Lung (tissue), 16 donors: ENCODE data around the gene ANKRD42. TPM values are rescaled to one million over a fixed set of nuclear protein-coding genes. Genes with fewer than 3 reads are reported as not detected.
A peak's percentile ranks its signal among the peaks of the same experiment; 100 is the strongest.

Experiments
- ATAC-seq: fragments of 200-7000 bp; cut with Tn5 transposase; one replicate; pipeline ENCODE4 v1.9.1; 2020; ENCODE audit warnings: moderate number of reproducible peaks; ENCODE audit not compliant: insufficient read depth, low FRiP score
- DNase-seq, 3 donors: peaks; one replicate each; pipeline ENCODE4 v3.0.0-alpha.2; 2013 to 2017
- H3K27ac ChIP-seq, 2 donors: one replicate each; pipeline ENCODE4 v1.5.1; 2013; ENCODE audit warnings: mild to moderate bottlenecking in 2 of 2, moderate library complexity in 2 of 2, control low read depth in 1 of 2, inconsistent platforms in 1 of 2, low read depth in 1 of 2, low read length in 1 of 2
- H3K27me3 ChIP-seq, 3 donors: one replicate each; pipeline ENCODE4 v1.5.1; 2013; ENCODE audit warnings: low read length in 2 of 3; ENCODE audit not compliant: control insufficient read depth in 3 of 3, insufficient read depth in 3 of 3
- H3K36me3 ChIP-seq, 4 donors: one replicate each; pipeline ENCODE4 v1.5.1; 2013; ENCODE audit warnings: low read length in 4 of 4, mild to moderate bottlenecking in 1 of 4, moderate library complexity in 1 of 4; ENCODE audit not compliant: control insufficient read depth in 4 of 4, insufficient read depth in 4 of 4
- H3K4me1 ChIP-seq, 5 donors: one replicate each; pipeline ENCODE4 v1.5.1; 2013; ENCODE audit warnings: low read length in 5 of 5, mild to moderate bottlenecking in 2 of 5, moderate library complexity in 1 of 5; ENCODE audit not compliant: control insufficient read depth in 5 of 5, insufficient read depth in 5 of 5
- H3K4me3 ChIP-seq: one replicate; pipeline ENCODE4 v1.5.1; 2013; ENCODE audit warnings: mild to moderate bottlenecking, control low read depth, moderate library complexity
- H3K9ac ChIP-seq, 2 donors: one replicate each; pipeline ENCODE4 v1.5.1; 2013; ENCODE audit warnings: low read length in 2 of 2, control low read depth in 1 of 2; ENCODE audit not compliant: insufficient read depth in 1 of 2
- H3K9me3 ChIP-seq, 4 donors: one replicate each; pipeline ENCODE4 v1.5.1; 2013; ENCODE audit warnings: low read length in 3 of 4, mild to moderate bottlenecking in 1 of 4, moderate library complexity in 1 of 4; ENCODE audit not compliant: control insufficient read depth in 4 of 4, insufficient read depth in 3 of 4
- CTCF ChIP-seq: IDR thresholded peaks from 2 replicates; pipeline ENCODE4 v1.5.1; 2012; ENCODE audit warnings: mild to moderate bottlenecking; ENCODE audit errors: control extremely low read depth, extremely low read depth
- WGBS, 2 donors: extraction: QIAGEN DNeasy Blood & Tissue Kit; methylation state at CpG; one replicate each; pipeline ENCODE4 v1.1.7; 2013; 5-methylcytosine and 5-hydroxymethylcytosine counted together
- long read RNA-seq, 5 donors: transcript quantifications; one replicate each; lab custom pipeline, GENCODE V29; 2026
- polyA plus RNA-seq, 2 donors: library from polyadenylated mRNA; stranded (reverse); fragments of 200-250 nt; gene quantifications; one replicate each; pipeline ENCODE4 v1.2.1, GENCODE V29; 2013
- total RNA-seq, 2 donors: library from RNA; depleted of rRNA in 1 of 2; stranded (reverse); fragments of >200 nt in 1 of 2; gene quantifications; one replicate each; pipeline ENCODE4 v1.2.1, GENCODE V29; 2014 to 2021
- donor health status: control.
- donor health status: control.
- donor health status: Bipolar disorder and iron deficiency.
- donor health status: healthy.
- donor health status: DM: yes; HTN: yes; CAD: no.

The ANKRD42 gene
- total RNA-seq: 10 to 100 TPM; 17.0 to 20.3 TPM
- polyA plus RNA-seq: 1 to 10 TPM; 7.5 to 8.0 TPM
- long read RNA-seq, donor 1, full-length matches to known transcripts: 1 of 1 reads
- long read RNA-seq, donor 1, partial matches to known transcripts: 0 of 1 reads
- long read RNA-seq, donor 1, other reads (novel, unspliced or antisense): 0 of 1 reads
- long read RNA-seq, donor 2: 0 reads
- long read RNA-seq, donor 3, partial matches to known transcripts: 11 of 12 reads
- long read RNA-seq, donor 3, other reads (novel, unspliced or antisense): 0 of 12 reads
- long read RNA-seq, donor 4, full-length matches to known transcripts: 1 of 1 reads
- long read RNA-seq, donor 4, partial matches to known transcripts: 0 of 1 reads
- long read RNA-seq, donor 4, other reads (novel, unspliced or antisense): 0 of 1 reads
- long read RNA-seq, donor 5, full-length matches to known transcripts: 1 of 1 reads
- long read RNA-seq, donor 5, partial matches to known transcripts: 0 of 1 reads
- long read RNA-seq, donor 5, other reads (novel, unspliced or antisense): 0 of 1 reads

DNA sequence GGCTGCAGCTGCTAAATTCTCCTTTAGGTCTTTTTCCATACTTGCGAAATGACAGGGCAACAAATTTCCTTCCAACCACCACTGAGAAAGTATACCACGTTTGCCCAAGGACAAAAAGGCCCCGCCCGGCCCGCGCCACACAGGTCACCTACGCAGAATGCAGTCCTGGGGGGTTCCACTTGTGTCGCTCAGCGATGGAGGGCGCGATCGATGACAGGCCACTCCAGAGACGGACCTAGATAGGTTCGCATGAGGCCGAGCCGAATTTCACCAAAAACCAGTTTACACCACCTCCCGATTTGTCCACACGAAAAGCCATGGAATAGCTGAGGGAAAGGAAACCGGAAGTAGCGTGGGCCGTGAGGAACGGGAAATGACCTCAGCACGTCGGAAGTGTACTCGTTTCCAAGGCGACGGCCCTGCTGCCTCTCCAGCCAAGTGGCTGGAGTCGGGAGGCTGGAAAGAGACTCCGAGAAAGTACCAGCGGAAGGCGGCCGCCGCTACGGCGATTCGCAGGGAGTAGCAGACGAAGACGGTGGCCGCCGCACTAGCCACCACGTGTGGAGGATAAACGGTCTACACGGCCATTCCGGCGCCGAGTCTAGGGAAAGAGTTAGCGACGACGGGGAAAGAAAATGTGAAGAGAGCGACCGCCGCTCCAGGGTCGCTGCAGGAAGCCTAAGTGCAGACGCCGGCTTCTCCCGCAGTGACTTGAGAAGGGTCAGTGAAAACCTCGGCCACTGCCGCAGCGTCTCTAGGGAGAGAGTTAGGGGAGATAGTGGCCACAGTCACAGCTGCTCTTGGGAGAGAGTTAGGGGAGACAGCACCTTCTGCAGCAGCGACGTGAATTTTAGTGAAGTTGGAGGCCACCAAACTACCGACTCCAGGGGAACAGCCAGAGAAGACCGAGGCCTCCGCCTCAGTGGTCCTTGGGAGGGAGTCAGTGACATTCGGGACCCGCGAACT, at the start of gene ANKRD42:
TSS of gene ANKRD42 (plus strand) at position 398 of the 966 bp plus-strand sequence. CDS start 959 bp downstream, outside the sequence.
- H3K9me3 ChIP-seq: no peaks in the 10 kb centered on the region
- ATAC-seq (peak; percentile 93), DNase-seq (peak; percentile 96 to 98 (median 98))
- peak within 1 kb of the TSS; percentile 88 to 99 for H3K27ac ChIP-seq
- peaks cover 4 to 17% (median 8%) of the 10 kb centered on the region in 4 donors for H3K36me3 ChIP-seq
- H3K27me3 ChIP-seq: no peaks in the 10 kb centered on the region
- 0% methylated on average over 67 of the region's 67 CpGs for WGBS, 2 donors
- peak within 1 kb of the TSS; percentile 87 for H3K4me3 ChIP-seq
- peaks cover 3 to 27% (median 6%) of the 10 kb centered on the region in 5 donors for H3K4me1 ChIP-seq
- H3K9ac ChIP-seq: peak within 1 kb of the TSS; percentile 92 to 96
- no peak for TF ChIP-seq CTCF

DNA sequence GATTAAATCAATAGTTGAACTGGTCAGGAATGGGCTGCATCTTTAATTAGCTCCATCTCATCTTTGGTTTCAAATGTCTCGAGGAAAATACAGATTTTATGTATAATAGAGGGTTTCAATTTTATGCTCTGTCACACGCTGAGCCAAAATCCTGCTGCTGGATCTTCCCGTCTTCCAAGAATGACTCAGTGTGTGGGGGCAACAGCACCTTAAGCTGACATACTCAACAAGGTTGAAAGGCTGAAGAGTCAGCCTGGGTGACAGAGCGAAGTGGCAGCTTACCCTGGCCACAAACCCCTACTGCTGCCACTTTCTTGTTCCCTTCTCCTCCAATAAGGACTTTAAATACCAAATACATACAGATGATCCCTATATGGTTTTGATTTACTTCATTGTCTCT, 45.6 kb upstream of the ANKRD42 start:
- Histone ChIP-seq H3K9me3 (no peaks in the 10 kb centered on the region), H3K4me3 (no peak overlapping the region), H3K36me3 (no peaks in the 10 kb centered on the region), H3K27ac (no peak overlapping the region), H3K9ac (no peak overlapping the region), H3K27me3 (no peaks in the 10 kb centered on the region), H3K4me1 (peaks cover 0 to 2% (median 0%) of the 10 kb centered on the region in 5 donors)
- DNase-seq (no peak), ATAC-seq (no peak)
- no peak for TF ChIP-seq CTCF
- WGBS, 2 donors: 94 to 95% methylated on average over 4 of the region's 4 CpGs

DNA sequence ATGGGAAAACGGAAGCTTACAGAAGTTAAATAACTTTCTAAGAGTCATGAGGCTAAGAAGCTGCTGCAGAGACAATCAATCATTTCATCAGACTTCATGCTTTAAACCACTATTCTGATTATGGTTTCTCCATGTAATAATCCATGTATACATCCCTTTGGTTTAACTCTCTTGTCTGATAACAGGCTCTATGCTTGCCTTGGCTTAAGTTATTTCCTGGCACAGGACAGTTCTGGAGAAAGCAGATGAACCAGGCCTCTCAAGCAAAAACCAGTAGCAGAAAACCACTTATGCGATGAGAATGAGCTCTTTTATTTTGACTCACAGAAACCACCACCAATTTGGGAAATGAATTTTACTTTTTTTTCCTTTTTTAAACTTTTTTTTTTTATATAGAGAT, 43.1 kb upstream of the ANKRD42 start:
- H3K4me3 ChIP-seq: no peak overlapping the region
- H3K27me3 ChIP-seq: no peaks in the 10 kb centered on the region
- no peak for ATAC-seq
- no peaks in the 10 kb centered on the region for H3K9me3 ChIP-seq
- H3K36me3 ChIP-seq: no peaks in the 10 kb centered on the region
- TF ChIP-seq CTCF: no peak
- H3K4me1 ChIP-seq: peaks cover 0 to 2% (median 0%) of the 10 kb centered on the region in 5 donors
- 96 to 98% methylated on average over 2 of the region's 2 CpGs for WGBS, 2 donors
- H3K9ac ChIP-seq: no peak overlapping the region
- DNase-seq: no peak
- H3K27ac ChIP-seq: no peak overlapping the region
